DOHH2 (cell line): ENCODE measurements around the gene ATP8B4.

Source experiments
- H3F3A ChIP-seq: fragments of 200-600 bp; sonication (generic), shearing (Covaris generic); 2 replicates; pipeline ENCODE4 v1.6.0; 2016; ENCODE audit warnings: antibody characterized with exemption, mild to moderate bottlenecking; ENCODE audit not compliant: control insufficient read depth, insufficient read depth
- H3K27ac ChIP-seq: fragments of 200-600 bp; sonication (generic); 2 replicates; pipeline ENCODE4 v1.5.1; 2014; ENCODE audit warnings: low read depth, mild to moderate bottlenecking, low read length, moderate library complexity
- H3K27me3 ChIP-seq: fragments of 200-600 bp; sonication (generic); 2 replicates; pipeline ENCODE4 v1.6.1; 2014; ENCODE audit warnings: mild to moderate bottlenecking, low read length, mixed read lengths; ENCODE audit not compliant: control insufficient read depth
- H3K36me3 ChIP-seq: fragments of 200-600 bp; sonication (generic); 2 replicates; pipeline ENCODE4 v1.6.1; 2014; ENCODE audit warnings: mild to moderate bottlenecking, low read length, moderate library complexity, mixed read lengths; ENCODE audit not compliant: control insufficient read depth
- H3K4me1 ChIP-seq: fragments of 200-600 bp; sonication (generic); 2 replicates; pipeline ENCODE4 v1.6.1; 2014; ENCODE audit warnings: mild to moderate bottlenecking, low read length, mixed read lengths; ENCODE audit not compliant: control insufficient read depth
- H3K4me2 ChIP-seq: fragments of 200-600 bp; sonication (generic); 2 replicates; pipeline ENCODE4 v1.6.0; 2014; ENCODE audit warnings: mild to moderate bottlenecking, low read length, moderate library complexity
- H3K4me3 ChIP-seq: fragments of 200-600 bp; sonication (generic); 2 replicates; pipeline ENCODE4 v1.5.1; 2014; ENCODE audit warnings: mild to moderate bottlenecking, low read length, mixed read lengths
- H3K79me2 ChIP-seq: fragments of 200-600 bp; sonication (generic); 2 replicates; pipeline ENCODE4 v1.6.1; 2014; ENCODE audit warnings: mild to moderate bottlenecking, low read length, mixed read lengths; ENCODE audit not compliant: control insufficient read depth
- H3K9me2 ChIP-seq: fragments of 200-600 bp; sonication (generic); replicated peaks from 2 replicates; pipeline ENCODE4 v1.6.1; 2014; ENCODE audit warnings: mild to moderate bottlenecking, low read length, mixed read lengths; ENCODE audit not compliant: control insufficient read depth
- H3K9me3 ChIP-seq: fragments of 200-600 bp; sonication (generic); 2 replicates; pipeline ENCODE4 v1.6.1; 2014; ENCODE audit warnings: antibody characterized with exemption, low read length, mixed read lengths; ENCODE audit not compliant: control insufficient read depth, insufficient read depth
- H4K20me1 ChIP-seq: fragments of 200-600 bp; sonication (generic); 2 replicates; pipeline ENCODE4 v1.6.0; 2014; ENCODE audit warnings: low read depth, mild to moderate bottlenecking, antibody characterized with exemption, low read length, moderate library complexity; ENCODE audit not compliant: control insufficient read depth, insufficient read depth
- CTCF ChIP-seq: fragments of 200-600 bp; sonication (generic); IDR thresholded peaks from one replicate; pipeline ENCODE4 v1.5.1; 2014; ENCODE audit warnings: antibody characterized with exemption, mild to moderate bottlenecking, low read depth, low read length; ENCODE audit not compliant: poor library complexity, severe bottlenecking
- EZH2phosphoT487 ChIP-seq: fragments of 200-600 bp; sonication (generic); IDR thresholded peaks from 2 replicates; pipeline ENCODE4 v1.6.1; 2017; ENCODE audit warnings: borderline replicate concordance, mild to moderate bottlenecking, antibody characterized with exemption, low read length, moderate library complexity, mixed read lengths

Gene ATP8B4

GRCh38 chr15:49908933-49909295 is 210.1 kb downstream of the ATP8B4 start:
- Histone ChIP-seq H3K36me3 (no peaks in the 10 kb centered on the region), H3F3A (no peaks in the 10 kb centered on the region), H3K9me2 (no peaks in the 10 kb centered on the region), H3K4me3 (no peak overlapping the region), H4K20me1 (no peaks in the 10 kb centered on the region), H3K79me2 (no peaks in the 10 kb centered on the region), H3K9me3 (no peaks in the 10 kb centered on the region), H3K4me2 (no peak overlapping the region), H3K27ac (no peak overlapping the region), H3K27me3 (no peaks in the 10 kb centered on the region), H3K4me1 (no peaks in the 10 kb centered on the region)
- no peak for TF ChIP-seq CTCF
- no peak for TF ChIP-seq EZH2phosphoT487

- Histone ChIP-seq H3K9me3 (no peaks in the 10 kb centered on the region), H3K4me2 (no peak overlapping the region), H3K27me3 (no peaks in the 10 kb centered on the region), H3K4me3 (no peak overlapping the region), H3K9me2 (no peaks in the 10 kb centered on the region), H3K79me2 (no peaks in the 10 kb centered on the region), H3K27ac (no peak overlapping the region), H3K4me1 (no peaks in the 10 kb centered on the region), H4K20me1 (no peaks in the 10 kb centered on the region), H3F3A (no peaks in the 10 kb centered on the region), H3K36me3 (no peaks in the 10 kb centered on the region)
- TF ChIP-seq CTCF (no peak), EZH2phosphoT487 (no peak)
Observed at GRCh38 chr15:49908236-49908932, 210.6 kb downstream of the ATP8B4 start.

GRCh38 chr15:49906966-49907365 is 212.1 kb downstream of the ATP8B4 start:
- Histone ChIP-seq H3K36me3 (no peaks in the 10 kb centered on the region), H3K27me3 (no peaks in the 10 kb centered on the region), H4K20me1 (no peaks in the 10 kb centered on the region), H3K9me2 (no peaks in the 10 kb centered on the region), H3K9me3 (no peaks in the 10 kb centered on the region), H3K27ac (no peak overlapping the region), H3K4me1 (no peaks in the 10 kb centered on the region), H3K4me3 (no peak overlapping the region), H3K4me2 (no peak overlapping the region), H3F3A (no peaks in the 10 kb centered on the region), H3K79me2 (no peaks in the 10 kb centered on the region)
- TF ChIP-seq CTCF (no peak), EZH2phosphoT487 (no peak)
